GM12864 (cell line): ENCODE measurements around the gene EIF4G3.

Source experiments
- DNase-seq: peaks from one replicate; pipeline ENCODE4 v3.0.0-alpha.2; 2011; ENCODE audit warnings: low read depth
- H3K4me3 ChIP-seq: 2 replicates; pipeline ENCODE4 v1.5.1; 2011; ENCODE audit warnings: mild to moderate bottlenecking, low read depth, low read length, control low read depth
- TF ChIP-seq, protein P1 (sequence below): IDR thresholded peaks from 2 replicates; pipeline ENCODE4 v1.5.1; 2011; ENCODE audit warnings: low read depth, mild to moderate bottlenecking, moderate library complexity, low read length, control low read depth, inconsistent platforms; ENCODE audit errors: missing control alignments

The EIF4G3 gene

GRCh38 chr1:21157868-21158267, 18.8 kb downstream of the EIF4G3 start:
- TF ChIP-seq, protein P1, sequence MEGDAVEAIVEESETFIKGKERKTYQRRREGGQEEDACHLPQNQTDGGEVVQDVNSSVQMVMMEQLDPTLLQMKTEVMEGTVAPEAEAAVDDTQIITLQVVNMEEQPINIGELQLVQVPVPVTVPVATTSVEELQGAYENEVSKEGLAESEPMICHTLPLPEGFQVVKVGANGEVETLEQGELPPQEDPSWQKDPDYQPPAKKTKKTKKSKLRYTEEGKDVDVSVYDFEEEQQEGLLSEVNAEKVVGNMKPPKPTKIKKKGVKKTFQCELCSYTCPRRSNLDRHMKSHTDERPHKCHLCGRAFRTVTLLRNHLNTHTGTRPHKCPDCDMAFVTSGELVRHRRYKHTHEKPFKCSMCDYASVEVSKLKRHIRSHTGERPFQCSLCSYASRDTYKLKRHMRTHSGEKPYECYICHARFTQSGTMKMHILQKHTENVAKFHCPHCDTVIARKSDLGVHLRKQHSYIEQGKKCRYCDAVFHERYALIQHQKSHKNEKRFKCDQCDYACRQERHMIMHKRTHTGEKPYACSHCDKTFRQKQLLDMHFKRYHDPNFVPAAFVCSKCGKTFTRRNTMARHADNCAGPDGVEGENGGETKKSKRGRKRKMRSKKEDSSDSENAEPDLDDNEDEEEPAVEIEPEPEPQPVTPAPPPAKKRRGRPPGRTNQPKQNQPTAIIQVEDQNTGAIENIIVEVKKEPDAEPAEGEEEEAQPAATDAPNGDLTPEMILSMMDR = no peak
- no peak for DNase-seq
- no peak overlapping the region for H3K4me3 ChIP-seq

- no peak for DNase-seq
- no peak overlapping the region for H3K4me3 ChIP-seq
- TF ChIP-seq, protein P1 = no peak
Measured at GRCh38 chr1:21157054-21157453, 19.6 kb downstream of the EIF4G3 start.

DNA sequence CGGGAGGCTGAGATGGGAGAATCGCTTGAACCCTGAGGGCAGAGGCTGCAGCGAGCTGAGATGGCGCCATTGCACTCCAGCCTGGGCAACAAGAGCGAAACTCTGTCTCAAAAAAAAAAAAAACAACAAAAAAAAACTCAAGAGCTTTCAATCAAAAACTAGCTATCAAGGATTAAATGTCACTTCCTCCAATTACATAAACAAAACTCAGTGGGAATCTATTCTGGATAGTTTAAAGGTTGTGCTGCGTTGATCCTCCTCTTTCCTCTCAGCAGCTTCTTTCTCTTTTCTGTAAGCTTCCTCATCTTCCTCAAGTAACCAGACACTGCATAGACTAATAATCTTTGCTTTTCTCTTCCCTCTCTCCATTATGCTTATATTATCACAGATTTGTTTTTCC, 20.7 kb downstream of the EIF4G3 start:
- TF ChIP-seq, protein P1 = no peak
- H3K4me3 ChIP-seq = no peak overlapping the region
- DNase-seq = no peak

DNA sequence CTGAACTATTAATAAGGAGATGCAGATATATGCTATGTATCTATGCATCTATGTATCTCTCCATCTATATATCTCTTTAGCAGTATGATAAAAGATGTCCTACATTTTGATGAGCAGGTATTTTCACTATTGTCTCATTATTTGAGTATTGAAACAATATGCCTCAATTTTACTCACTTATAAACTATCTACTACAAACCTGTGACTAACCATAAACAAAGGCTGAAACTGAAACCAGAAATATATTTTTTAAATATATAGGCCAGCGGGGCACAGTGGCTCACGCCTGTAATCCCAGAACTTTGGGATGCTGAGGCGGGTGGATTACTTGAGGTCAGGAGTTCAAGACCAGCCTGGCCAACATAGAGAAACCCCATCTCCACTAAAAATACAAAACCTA, 22.0 kb downstream of the EIF4G3 start:
- TF ChIP-seq, protein P1 = no peak
- no peak for DNase-seq
- no peak overlapping the region for H3K4me3 ChIP-seq

- DNase-seq = no peak
- TF ChIP-seq, protein P1 = no peak
Measured at GRCh38 chr1:21153388-21153787, 23.3 kb downstream of the EIF4G3 start.

DNA sequence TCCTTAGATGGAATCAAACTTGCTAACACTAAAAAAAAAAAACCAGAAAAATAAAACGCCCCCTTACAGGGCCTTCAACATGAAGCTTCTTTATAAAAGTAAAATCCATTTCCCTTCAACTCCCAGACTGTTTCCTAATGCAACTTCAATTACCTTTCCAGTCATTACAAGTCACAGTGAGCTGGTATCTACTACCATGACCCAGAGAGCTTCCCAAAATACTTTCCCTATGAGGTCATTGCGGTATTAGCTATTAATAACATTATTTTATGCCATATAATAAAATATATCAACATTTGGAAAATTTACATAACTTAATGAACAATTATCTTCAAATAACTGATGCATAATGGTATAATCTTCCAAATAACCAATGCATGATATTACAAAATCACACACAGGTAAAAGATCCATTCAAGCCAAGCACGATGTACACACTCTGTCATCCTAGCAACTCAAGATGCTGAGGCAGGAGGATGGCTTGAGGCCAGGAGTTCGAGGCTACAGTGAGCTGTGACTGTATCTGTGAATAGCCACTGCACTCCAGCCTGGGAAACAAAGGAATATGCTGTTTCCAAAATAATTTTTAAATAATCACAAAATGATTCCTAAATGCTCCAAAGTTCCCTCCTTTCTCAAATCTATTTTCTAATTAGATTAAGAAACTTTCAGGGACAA, 24.1 kb downstream of the EIF4G3 start:
- H3K4me3 ChIP-seq = no peak overlapping the region
- DNase-seq = no peak
- TF ChIP-seq, protein P1 = no peak

More at GRCh38 chr1:21153388-21153787, 23.3 kb downstream of the EIF4G3 start:
- H3K4me3 ChIP-seq = no peak overlapping the region

GRCh38 chr1:21149855-21150432, 26.8 kb downstream of the EIF4G3 start:
- DNase-seq = no peak
- no peak overlapping the region for H3K4me3 ChIP-seq
- TF ChIP-seq, protein P1 = no peak
